GM12878 (cell line): ENCODE data around the gene SLAMF1. TPM values are rescaled to one million over a fixed set of nuclear protein-coding genes. Genes with fewer than 3 reads are reported as not detected.

Source experiments
- ATAC-seq: fragments of 200-7000 bp; cut with Tn5 transposase; 3 replicates; pipeline ENCODE4 v1.9.1; 2020; ENCODE audit warnings: mild to moderate bottlenecking, moderate library complexity
- BruUV-seq: library from RNA; stranded (reverse); fragments of 400-500 nt; replicated peaks from 2 replicates; lab custom pipeline; 2021; lab: Mats Ljungman, UMichigan
- CTCF ChIA-PET: fragments of 300-600 bp; sonication (Branson Sonifier 250); formaldehyde crosslinking; extraction: SDS; loops from one replicate; lab custom pipeline; 2021; ENCODE audit warnings: inconsistent platforms; lab: Yijun Ruan, JAX
- POLR2A ChIA-PET: fragments of 350-600 bp; formaldehyde crosslinking; extraction: SDS; loops from one replicate; lab custom pipeline; 2021; ENCODE audit warnings: inconsistent platforms; lab: Charles Lee
- RAD21 ChIA-PET: fragments of 300-600 bp; sonication (Branson Sonifier 250); formaldehyde crosslinking; loops from one replicate; lab custom pipeline; 2023; ENCODE audit warnings: antibody characterized with exemption; ENCODE audit not compliant: unreplicated experiment; lab: Charles Lee
- SMC1A ChIA-PET: fragments of 300-600 bp; sonication (Branson Sonifier 250); formaldehyde crosslinking; loops from one replicate; lab custom pipeline; 2023; ENCODE audit not compliant: unreplicated experiment, uncharacterized antibody; lab: Charles Lee
- DNase-seq: peaks from one replicate; pipeline ENCODE4 v3.0.0-alpha.2; 2011; ENCODE audit warnings: low read depth, low spot score
- FAIRE-seq: peaks from 3 replicates; lab custom pipeline; 2011; peaks lifted over from hg19 to GRCh38; lab: Jason Lieb, UNC
- H2AFZ ChIP-seq: 2 replicates; pipeline ENCODE4 v1.6.0; 2011; ENCODE audit warnings: low read depth, low read length, control low read depth; ENCODE audit not compliant: control insufficient read depth
- H3K27ac ChIP-seq: 2 replicates; pipeline ENCODE4 v1.5.1; 2011; ENCODE audit warnings: control low read depth; ENCODE audit not compliant: control insufficient read depth, insufficient read depth
- H3K27me3 ChIP-seq, 2 experiments: replicated peaks in 1 of 2; 2 replicates each; pipeline versions ENCODE4 v1.6.0 to v1.6.1; 2011; ENCODE audit warnings: low read length in 1 of 2; ENCODE audit not compliant: control insufficient read depth in 2 of 2, insufficient read depth in 2 of 2
- H3K36me3 ChIP-seq, 2 experiments: 2 replicates each; pipeline ENCODE4 v1.5.1; 2011; ENCODE audit warnings: low read length in 1 of 2; ENCODE audit not compliant: control insufficient read depth in 2 of 2, insufficient read depth in 2 of 2
- H3K4me1 ChIP-seq: 2 replicates; pipeline ENCODE4 v1.6.1; 2011; ENCODE audit warnings: mild to moderate bottlenecking, low read length, moderate library complexity, mixed read lengths; ENCODE audit not compliant: control insufficient read depth, insufficient read depth
- H3K4me2 ChIP-seq: 2 replicates; pipeline ENCODE4 v1.6.0; 2011; ENCODE audit warnings: control low read depth; ENCODE audit not compliant: control insufficient read depth, insufficient read depth
- H3K4me3 ChIP-seq: fragments of 200-600 bp; sonication (generic); 2 replicates; pipeline ENCODE4 v1.5.1; 2016
- H3K79me2 ChIP-seq: 2 replicates; pipeline ENCODE4 v1.6.0; 2011; ENCODE audit warnings: low read length; ENCODE audit not compliant: control insufficient read depth, insufficient read depth
- H3K9ac ChIP-seq: 2 replicates; pipeline ENCODE4 v1.8.0; 2011; ENCODE audit warnings: low read length, control low read depth, mixed read lengths; ENCODE audit not compliant: control insufficient read depth, insufficient read depth
- H3K9me3 ChIP-seq: replicated peaks from 3 replicates; pipeline ENCODE4 v1.5.1; 2011; ENCODE audit warnings: mild to moderate bottlenecking, low read length; ENCODE audit not compliant: control insufficient read depth, insufficient read depth
- H4K20me1 ChIP-seq: 2 replicates; pipeline ENCODE4 v1.6.0; 2011; ENCODE audit not compliant: control insufficient read depth, insufficient read depth
- HDAC6 ChIP-seq: fragments of 200-600 bp; sonication (generic); IDR thresholded peaks from one replicate; pipeline ENCODE4 v1.8.0; 2017; ENCODE audit warnings: antibody characterized with exemption; ENCODE audit not compliant: unreplicated experiment
- MTA2 ChIP-seq: fragments of 450-650 bp; IDR thresholded peaks from 2 replicates; pipeline ENCODE4 v1.6.1; 2016; ENCODE audit warnings: low read depth, mild to moderate bottlenecking, moderate library complexity
- NR2C2 ChIP-seq: IDR thresholded peaks from 2 replicates; pipeline ENCODE4 v1.6.1; 2011; ENCODE audit warnings: borderline replicate concordance, low read depth; ENCODE audit not compliant: control insufficient read depth, insufficient read length
- PAX8 ChIP-seq: fragments of 450-650 bp; IDR thresholded peaks from 2 replicates; pipeline ENCODE4 v1.6.1; 2017; ENCODE audit warnings: mild to moderate bottlenecking, moderate library complexity
- POLR2AphosphoS2 ChIP-seq: IDR thresholded peaks from 2 replicates; pipeline ENCODE4 v1.6.1; 2011; ENCODE audit warnings: low read depth, mild to moderate bottlenecking, low read length, improper control_type of control experiment, moderate library complexity
- POU2F2 ChIP-seq: IDR thresholded peaks from 3 replicates; pipeline ENCODE4 v1.6.1; 2011; ENCODE audit warnings: low read depth, mild to moderate bottlenecking, low read length, borderline replicate concordance
- WRNIP1 ChIP-seq: IDR thresholded peaks from 2 replicates; pipeline ENCODE4 v1.6.1; 2011; ENCODE audit warnings: low read depth, low read length, improper control_type of control experiment, borderline replicate concordance
- ZNF207 ChIP-seq: fragments of 450-650 bp; IDR thresholded peaks from 2 replicates; pipeline ENCODE4 v1.6.1; 2014; ENCODE audit warnings: antibody characterized with exemption, mild to moderate bottlenecking, borderline replicate concordance
- WGBS: methylation state at CpG from one replicate; pipeline ENCODE4 v1.1.6; 2016; ENCODE audit warnings: low lambda C conversion rate; ENCODE audit not compliant: insufficient replicate concordance, insufficient coverage; ENCODE audit errors: missing lambda C conversion rate; 5-methylcytosine and 5-hydroxymethylcytosine counted together
- in situ Hi-C: fragments of 300-500 bp; cut with MboI; formaldehyde crosslinking; loops from 9 replicates; pipeline ENCODE4 v1.14.3; 2018; ENCODE audit warnings: mixed read lengths
- intact Hi-C: fragments of 100-400 bp; cut with micrococcal nuclease; formaldehyde crosslinking; loops from one replicate; pipeline ENCODE4 v1.14.2; 2022; ENCODE audit not compliant: unreplicated experiment
- polyA plus RNA-seq, 11 experiments: library from polyadenylated mRNA; depleted of rRNA in 4 of 11; unstranded in 6 of 11; stranded (reverse) in 5 of 11; fragments of >200 nt; fragmentation: Nextera tagmentation in 4 of 11; fragmentation: Illumina TruSeq in 1 of 11; extraction: Ambion mirVana in 4 of 11; extraction: Trizol in 1 of 11; gene quantifications; 1 replicate in 1 of 11; 2 replicates in 10 of 11; pipeline versions ENCODE4 v1.2.1 to v1.2.3, GENCODE V29; 2011 to 2016; ENCODE audit warnings: inconsistent platforms in 2 of 11, missing spikeins in 2 of 11, low read depth in 1 of 11
- total RNA-seq, 4 experiments: library from RNA; depleted of rRNA in 3 of 4; stranded (reverse); fragments of >200 nt in 3 of 4; fragmentation: Illumina TruSeq in 1 of 4; extraction: Trizol in 1 of 4; gene quantifications; 2 replicates each; pipeline versions ENCODE4 v1.2.1 to v1.2.3, GENCODE V29; 2013 to 2021
- TF ChIP-seq, protein P1 (sequence below): fragments of 450-650 bp; IDR thresholded peaks from 2 replicates; pipeline ENCODE4 v1.6.1; 2017; ENCODE audit warnings: mild to moderate bottlenecking, moderate library complexity
- TF ChIP-seq, protein P2 (sequence below): fragments of 450-650 bp; IDR thresholded peaks from 2 replicates; pipeline ENCODE4 v1.6.1; 2017; ENCODE audit warnings: mild to moderate bottlenecking, moderate library complexity
- TF ChIP-seq, protein P3 (sequence below): fragments of 150-350 bp; IDR thresholded peaks from 2 replicates; pipeline ENCODE4 v1.6.1; 2014; ENCODE audit warnings: mild to moderate bottlenecking, low read depth, low read length

The SLAMF1 gene
- total and polyA plus RNA-seq, 10 of the 15 experiments (the other 5 are each of a cell fraction or from before 2014, with no cell fraction given), result 87.3 to 260 (median 131) TPM

DNA sequence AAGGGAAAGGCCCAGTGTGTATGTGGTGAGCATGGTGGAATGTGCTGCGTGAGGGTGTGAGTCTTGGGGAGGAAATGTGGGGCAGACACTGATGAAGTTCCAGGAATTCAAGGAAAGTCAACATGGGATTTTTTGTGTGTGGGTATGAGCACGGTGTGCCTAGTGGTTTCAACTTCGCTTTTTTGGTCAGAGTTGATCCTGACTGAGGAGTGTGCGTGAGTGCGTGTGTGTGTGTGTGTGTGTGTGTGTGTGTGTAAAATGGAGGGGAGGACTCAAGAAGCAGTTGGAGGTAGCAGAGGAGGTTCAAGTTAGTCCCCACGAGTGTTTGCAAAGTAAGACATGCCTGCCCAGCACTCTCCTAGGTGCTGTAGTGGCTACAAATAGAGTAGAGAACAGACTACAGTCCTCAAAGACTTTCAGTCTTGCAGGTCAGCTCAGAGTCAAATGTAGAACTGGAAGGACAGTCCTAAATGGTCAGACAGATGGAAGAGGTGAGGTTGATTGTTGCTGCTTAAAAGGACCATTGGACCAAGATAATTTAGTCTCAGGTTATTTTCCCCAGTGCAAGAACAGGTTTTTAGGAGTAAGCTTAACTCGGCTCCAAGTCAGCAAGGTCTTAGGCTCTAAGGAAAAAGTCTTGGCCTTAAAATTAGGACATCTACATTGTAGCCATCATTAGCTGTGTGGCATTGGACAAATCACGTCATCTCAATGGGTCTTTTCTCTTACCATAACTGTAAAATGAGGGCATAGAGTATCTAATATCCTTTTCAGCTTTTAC, 25.0 kb downstream of the SLAMF1 start:
- in situ Hi-C loops, result no loop called here
- Histone ChIP-seq H3K4me2 (peak overlapping the region; percentile 75), H2AFZ (no peak overlapping the region; the same call in 1 of the 2 replicates), H3K4me3 (no peak overlapping the region), H3K9ac (peak overlapping the region; percentile 50), H3K27ac (peak overlapping the region; percentile 92), H3K4me1 (peaks cover 49% of the 10 kb centered on the region), H4K20me1 (no peaks in the 10 kb centered on the region), H3K36me3 (peaks cover 13 to 34% of the 10 kb centered on the region in 2 experiments), H3K79me2 (peaks cover 51% of the 10 kb centered on the region), H3K27me3 (no peaks in the 10 kb centered on the region), H3K9me3 (no peaks in the 10 kb centered on the region)
- CTCF ChIA-PET, result interaction anchor here (0.9 to 7.0 kb wide), 9 partner anchors 9 to 93 kb away, joined by 3 to 92 read pairs (median 3); no protein-coding TSS in a partner anchor
- TSS peak; percentile 0 for BruUV-seq
- SMC1A ChIA-PET, result interaction anchor here (0.6 to 17.6 kb wide), 16 partner anchors 7 to 193 kb away, joined by 3 to 259 read pairs (median 6); partner anchors contain the start of genes CD84 and SLAMF1
- POLR2A ChIA-PET, result interaction anchor here (1.1 to 6.0 kb wide), 9 partner anchors 10 to 280 kb away, joined by 3 to 68 read pairs (median 6); partner anchors contain the start of genes CD48 and SLAMF1
- RAD21 ChIA-PET, result interaction anchor here (0.8 to 15.7 kb wide), 11 partner anchors 10 to 193 kb away, joined by 3 to 194 read pairs (median 4); partner anchors contain the start of gene SLAMF1
- no peak for DNase-seq
- FAIRE-seq, result no peak
- WGBS, result 27% methylated on average over 6 of the region's 8 CpGs
- peak; percentile 5 for ATAC-seq
- intact Hi-C loops, result no loop called here
- TF ChIP-seq POLR2AphosphoS2, result peak; percentile 87
- no peak for TF ChIP-seq WRNIP1
- no peak for TF ChIP-seq ZNF207
- peak; percentile 9; the same call in 2 of the 3 replicates for TF ChIP-seq POU2F2
- TF ChIP-seq, protein P1, sequence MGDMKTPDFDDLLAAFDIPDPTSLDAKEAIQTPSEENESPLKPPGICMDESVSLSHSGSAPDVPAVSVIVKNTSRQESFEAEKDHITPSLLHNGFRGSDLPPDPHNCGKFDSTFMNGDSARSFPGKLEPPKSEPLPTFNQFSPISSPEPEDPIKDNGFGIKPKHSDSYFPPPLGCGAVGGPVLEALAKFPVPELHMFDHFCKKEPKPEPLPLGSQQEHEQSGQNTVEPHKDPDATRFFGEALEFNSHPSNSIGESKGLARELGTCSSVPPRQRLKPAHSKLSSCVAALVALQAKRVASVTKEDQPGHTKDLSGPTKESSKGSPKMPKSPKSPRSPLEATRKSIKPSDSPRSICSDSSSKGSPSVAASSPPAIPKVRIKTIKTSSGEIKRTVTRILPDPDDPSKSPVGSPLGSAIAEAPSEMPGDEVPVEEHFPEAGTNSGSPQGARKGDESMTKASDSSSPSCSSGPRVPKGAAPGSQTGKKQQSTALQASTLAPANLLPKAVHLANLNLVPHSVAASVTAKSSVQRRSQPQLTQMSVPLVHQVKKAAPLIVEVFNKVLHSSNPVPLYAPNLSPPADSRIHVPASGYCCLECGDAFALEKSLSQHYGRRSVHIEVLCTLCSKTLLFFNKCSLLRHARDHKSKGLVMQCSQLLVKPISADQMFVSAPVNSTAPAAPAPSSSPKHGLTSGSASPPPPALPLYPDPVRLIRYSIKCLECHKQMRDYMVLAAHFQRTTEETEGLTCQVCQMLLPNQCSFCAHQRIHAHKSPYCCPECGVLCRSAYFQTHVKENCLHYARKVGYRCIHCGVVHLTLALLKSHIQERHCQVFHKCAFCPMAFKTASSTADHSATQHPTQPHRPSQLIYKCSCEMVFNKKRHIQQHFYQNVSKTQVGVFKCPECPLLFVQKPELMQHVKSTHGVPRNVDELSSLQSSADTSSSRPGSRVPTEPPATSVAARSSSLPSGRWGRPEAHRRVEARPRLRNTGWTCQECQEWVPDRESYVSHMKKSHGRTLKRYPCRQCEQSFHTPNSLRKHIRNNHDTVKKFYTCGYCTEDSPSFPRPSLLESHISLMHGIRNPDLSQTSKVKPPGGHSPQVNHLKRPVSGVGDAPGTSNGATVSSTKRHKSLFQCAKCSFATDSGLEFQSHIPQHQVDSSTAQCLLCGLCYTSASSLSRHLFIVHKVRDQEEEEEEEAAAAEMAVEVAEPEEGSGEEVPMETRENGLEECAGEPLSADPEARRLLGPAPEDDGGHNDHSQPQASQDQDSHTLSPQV, result no peak
- peak; percentile 30; the same call in 1 of the 2 replicates for TF ChIP-seq MTA2
- TF ChIP-seq, protein P2, sequence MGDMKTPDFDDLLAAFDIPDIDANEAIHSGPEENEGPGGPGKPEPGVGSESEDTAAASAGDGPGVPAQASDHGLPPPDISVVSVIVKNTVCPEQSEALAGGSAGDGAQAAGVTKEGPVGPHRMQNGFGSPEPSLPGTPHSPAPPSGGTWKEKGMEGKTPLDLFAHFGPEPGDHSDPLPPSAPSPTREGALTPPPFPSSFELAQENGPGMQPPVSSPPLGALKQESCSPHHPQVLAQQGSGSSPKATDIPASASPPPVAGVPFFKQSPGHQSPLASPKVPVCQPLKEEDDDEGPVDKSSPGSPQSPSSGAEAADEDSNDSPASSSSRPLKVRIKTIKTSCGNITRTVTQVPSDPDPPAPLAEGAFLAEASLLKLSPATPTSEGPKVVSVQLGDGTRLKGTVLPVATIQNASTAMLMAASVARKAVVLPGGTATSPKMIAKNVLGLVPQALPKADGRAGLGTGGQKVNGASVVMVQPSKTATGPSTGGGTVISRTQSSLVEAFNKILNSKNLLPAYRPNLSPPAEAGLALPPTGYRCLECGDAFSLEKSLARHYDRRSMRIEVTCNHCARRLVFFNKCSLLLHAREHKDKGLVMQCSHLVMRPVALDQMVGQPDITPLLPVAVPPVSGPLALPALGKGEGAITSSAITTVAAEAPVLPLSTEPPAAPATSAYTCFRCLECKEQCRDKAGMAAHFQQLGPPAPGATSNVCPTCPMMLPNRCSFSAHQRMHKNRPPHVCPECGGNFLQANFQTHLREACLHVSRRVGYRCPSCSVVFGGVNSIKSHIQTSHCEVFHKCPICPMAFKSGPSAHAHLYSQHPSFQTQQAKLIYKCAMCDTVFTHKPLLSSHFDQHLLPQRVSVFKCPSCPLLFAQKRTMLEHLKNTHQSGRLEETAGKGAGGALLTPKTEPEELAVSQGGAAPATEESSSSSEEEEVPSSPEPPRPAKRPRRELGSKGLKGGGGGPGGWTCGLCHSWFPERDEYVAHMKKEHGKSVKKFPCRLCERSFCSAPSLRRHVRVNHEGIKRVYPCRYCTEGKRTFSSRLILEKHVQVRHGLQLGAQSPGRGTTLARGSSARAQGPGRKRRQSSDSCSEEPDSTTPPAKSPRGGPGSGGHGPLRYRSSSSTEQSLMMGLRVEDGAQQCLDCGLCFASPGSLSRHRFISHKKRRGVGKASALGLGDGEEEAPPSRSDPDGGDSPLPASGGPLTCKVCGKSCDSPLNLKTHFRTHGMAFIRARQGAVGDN, result no peak
- TF ChIP-seq NR2C2, result no peak
- TF ChIP-seq, protein P3, sequence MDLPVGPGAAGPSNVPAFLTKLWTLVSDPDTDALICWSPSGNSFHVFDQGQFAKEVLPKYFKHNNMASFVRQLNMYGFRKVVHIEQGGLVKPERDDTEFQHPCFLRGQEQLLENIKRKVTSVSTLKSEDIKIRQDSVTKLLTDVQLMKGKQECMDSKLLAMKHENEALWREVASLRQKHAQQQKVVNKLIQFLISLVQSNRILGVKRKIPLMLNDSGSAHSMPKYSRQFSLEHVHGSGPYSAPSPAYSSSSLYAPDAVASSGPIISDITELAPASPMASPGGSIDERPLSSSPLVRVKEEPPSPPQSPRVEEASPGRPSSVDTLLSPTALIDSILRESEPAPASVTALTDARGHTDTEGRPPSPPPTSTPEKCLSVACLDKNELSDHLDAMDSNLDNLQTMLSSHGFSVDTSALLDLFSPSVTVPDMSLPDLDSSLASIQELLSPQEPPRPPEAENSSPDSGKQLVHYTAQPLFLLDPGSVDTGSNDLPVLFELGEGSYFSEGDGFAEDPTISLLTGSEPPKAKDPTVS, result no peak
- TF ChIP-seq PAX8, result no peak
- TF ChIP-seq HDAC6, result no peak
